HG03039 (cell line): ENCODE measurements around the gene TMA7B.
"Not testable (repeated sequence)": the region's sequence is repeated elsewhere in the genome, so short reads cannot be mapped to it uniquely, and the experiment has no call there.

Experiments
- ATAC-seq: cut with Tn5 transposase; IDR thresholded peaks from one replicate; pipeline ENCODE4 v1.9.1; 2021; ENCODE audit warnings: mild to moderate bottlenecking, moderate library complexity; ENCODE audit not compliant: unreplicated experiment

Gene TMA7B

DNA sequence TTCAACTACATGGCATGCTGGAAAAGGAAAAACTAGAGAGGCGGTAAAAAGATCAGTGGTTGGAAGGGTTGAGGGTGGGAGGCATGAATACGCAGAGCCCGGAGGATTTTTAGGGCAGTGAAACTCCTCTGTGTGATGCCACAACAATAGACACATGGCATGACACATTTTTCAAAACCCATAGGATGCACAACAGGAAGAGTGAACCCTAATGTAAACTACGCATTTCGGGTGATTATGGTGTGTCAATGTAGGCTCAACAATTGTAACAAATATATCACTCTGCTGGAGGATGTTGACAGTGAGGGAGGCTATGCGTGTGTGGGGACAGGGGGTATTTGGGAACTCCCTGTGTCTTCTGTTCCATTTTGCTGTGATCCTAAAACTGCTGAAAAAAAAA lies 18.9 kb downstream of the TMA7B start:
- no peak for ATAC-seq

DNA sequence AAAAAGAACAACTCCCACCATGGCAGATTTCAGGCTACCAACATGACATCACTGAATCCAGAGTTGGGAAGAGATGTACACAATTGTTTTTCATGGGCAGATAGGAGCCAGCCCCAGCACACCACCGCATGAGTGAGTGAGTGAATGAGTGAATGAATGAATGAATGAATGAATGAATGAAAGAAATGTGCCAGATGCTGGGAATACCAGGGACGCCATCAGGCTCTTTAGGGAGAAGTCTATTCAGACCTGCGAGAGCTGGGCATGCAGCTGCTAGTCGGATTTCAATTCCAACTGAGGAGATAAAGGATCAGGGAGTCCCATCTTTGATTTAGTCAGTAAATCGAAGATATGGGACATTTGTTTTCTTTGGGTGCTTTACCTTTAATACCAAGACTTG lies 19.3 kb downstream of the TMA7B start:
- ATAC-seq, result no peak

DNA sequence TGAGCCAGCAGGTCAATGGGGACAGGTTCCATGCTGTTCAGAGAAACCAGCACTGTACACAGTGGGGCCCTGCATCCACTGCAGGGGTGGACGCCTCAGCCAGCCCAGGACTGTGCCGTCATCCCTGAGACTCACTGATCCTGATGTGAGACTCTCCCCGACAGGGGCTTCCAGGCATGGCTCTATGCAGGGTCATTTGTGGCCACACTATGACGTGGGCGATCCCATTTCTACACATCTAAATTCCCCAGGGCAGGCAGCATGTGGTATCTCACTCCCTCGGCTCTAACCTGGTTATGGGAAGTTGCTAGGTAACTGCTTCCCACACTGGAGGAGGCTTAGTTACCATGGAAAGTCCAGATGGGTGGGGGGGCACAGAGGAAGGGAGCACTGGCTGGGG lies 20.4 kb downstream of the TMA7B start:
- no peak for ATAC-seq

DNA sequence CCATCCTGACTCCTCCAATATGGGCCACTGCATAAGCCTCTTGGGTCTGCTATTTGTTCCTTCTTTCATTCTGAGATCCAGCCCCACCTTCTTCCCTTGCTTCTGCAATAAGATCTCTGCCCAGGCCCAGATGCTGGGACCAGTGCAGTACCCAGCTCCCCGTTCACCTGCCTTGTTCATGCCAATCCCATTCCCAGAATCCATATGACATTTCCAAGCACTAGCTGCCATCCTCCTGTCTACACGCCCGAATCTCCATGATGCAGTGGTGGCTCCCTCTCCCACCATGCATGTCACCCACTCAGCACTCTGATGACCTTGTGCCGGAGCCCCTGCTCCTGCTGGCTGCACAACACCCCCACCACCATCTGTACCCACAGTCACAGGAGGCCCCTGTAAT lies 23.1 kb downstream of the TMA7B start:
- ATAC-seq, result no peak

DNA sequence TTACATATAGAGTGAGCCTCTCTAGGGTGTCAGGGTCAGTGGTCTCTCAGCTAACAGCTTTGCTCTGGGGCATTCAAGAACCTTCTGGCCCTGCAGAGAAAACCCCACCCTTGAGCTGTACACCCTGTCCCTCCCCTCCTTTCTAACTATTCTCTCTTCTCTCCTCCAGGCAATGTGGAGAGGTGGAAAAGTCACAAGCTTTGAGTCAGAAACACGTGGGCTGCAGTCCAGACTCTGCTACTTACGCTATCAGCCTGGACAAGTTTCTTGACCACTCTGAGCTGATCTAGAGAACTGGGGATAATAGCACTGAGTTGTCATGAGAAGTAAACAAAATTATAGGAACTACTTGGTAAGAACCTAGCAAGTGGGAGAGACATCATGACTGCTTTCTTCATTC lies 23.8 kb downstream of the TMA7B start:
- ATAC-seq, result no peak

DNA sequence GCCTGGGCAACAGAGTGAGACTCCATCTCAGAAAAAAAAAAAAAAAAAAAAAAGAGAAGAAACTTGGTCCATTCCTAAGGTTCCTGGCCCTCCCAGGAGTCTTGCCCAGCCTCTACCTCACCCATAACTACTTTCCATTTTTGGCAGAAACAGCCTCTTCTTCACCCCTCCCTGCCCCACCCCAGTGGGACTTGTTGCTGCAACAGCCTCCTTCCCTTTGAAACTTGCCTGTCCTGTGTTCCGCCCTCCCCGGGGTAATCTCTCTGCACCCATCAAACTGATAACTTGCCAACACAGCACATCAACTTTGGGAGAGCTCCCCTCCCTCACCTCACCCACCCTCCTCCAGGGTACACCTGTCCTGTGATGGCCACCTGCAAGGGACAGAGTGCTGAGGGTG lies 24.5 kb downstream of the TMA7B start:
- no peak for ATAC-seq

DNA sequence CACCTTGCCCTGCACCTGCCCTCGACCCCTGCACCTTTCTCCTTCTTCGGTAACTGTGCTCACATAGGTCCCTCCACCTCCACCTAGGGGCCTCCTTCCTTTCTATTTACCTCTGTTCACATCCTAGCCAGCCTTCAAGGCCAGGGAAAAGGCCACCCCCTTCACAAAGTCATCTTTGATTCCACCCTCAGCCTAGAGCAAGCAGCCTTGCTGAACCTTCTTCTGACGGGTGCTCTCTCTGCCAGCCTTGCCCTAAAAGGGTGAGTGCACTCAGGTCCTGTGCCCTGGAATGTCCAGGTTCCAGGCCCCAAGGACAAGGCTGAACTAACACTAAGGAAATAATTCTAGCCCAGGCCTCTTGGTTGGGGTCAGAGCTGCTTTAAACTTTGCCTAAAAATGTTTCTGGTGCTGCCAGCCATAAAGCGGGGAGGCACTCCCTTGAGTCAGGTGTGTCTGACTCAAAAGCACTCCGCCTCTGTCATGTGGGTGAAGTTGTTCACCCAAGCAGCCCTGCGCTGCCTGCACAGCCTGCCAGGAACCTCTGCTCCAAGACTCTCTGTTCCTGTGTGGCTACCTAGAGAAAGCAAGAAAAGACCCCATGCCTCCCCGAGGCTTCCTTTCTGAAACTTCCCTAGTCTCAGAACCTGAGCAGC lies 25.3 kb downstream of the TMA7B start:
- ATAC-seq, result no peak

DNA sequence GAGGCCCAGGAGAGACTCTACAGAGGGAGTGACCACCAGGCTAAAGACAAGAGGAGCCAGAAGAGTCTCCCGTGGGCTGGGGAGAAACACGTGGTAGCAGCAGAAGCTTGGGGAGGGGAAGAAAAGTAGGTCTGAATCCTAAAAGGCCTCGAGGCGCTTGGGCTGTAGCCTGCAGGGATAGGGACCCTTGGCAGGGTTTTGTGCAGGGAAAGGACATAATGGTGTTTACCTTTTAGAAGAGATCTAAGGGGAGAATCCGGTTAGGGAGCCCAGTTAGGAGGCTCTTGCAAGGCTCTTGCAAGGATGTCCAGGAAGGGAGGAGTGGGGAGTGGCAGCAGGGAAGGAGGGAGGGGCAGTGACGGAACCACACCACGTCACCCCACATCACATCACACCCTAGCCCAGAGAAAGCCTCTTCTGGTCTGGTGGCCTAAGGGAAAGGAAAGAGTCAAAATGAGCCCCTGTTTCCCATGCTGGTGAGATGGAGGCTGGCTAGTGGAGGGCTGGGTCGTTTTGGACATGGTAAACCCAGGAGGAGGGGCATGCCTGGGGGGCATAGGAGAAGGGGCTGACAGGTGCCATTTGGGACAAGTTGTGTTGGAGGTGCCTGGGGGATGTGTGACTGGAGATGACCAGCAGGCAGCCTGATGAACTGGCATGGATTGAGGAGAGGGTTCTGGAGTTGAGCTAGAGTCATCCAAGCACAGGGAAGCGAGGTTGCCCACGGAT lies 28.4 kb downstream of the TMA7B start:
- no peak for ATAC-seq

DNA sequence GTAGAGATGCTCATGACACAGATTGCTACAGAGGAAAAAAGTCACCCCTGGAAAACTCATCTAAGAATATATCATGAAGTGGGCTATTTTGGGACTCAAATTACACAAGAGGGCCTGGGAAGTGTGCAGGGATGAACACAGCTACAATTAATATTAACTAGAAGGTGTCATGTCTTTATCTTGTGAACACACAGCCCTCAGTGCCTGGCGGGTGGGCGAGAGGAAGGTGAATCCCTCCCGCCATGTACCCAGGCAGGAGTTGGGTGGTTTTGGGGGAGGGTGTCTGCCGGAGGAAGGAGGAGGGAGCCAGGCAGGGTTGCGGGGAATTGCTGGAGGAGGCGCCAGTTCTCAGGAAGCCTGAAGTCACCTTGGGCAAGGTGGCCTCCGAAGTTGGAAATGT lies 29.4 kb downstream of the TMA7B start:
- ATAC-seq, result no peak

DNA sequence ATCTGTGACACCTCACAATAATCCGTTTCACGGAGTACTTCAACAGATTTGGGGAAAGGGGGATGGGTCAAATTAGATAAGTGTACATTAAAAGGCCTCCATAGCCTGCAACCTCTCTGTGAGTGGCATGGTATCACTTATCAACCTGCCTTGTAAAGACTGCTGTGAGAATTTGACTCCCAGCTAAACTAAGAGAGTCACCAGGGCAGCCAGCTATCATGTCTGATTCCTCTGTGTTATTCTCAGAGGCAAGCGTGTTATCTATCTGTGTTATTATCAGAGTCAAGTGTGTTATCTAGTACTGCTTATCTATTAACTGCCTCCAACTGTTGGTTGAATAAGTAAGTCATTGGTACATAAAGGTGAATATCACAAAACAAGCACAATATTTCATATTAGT lies 30.5 kb downstream of the TMA7B start:
- no peak for ATAC-seq

DNA sequence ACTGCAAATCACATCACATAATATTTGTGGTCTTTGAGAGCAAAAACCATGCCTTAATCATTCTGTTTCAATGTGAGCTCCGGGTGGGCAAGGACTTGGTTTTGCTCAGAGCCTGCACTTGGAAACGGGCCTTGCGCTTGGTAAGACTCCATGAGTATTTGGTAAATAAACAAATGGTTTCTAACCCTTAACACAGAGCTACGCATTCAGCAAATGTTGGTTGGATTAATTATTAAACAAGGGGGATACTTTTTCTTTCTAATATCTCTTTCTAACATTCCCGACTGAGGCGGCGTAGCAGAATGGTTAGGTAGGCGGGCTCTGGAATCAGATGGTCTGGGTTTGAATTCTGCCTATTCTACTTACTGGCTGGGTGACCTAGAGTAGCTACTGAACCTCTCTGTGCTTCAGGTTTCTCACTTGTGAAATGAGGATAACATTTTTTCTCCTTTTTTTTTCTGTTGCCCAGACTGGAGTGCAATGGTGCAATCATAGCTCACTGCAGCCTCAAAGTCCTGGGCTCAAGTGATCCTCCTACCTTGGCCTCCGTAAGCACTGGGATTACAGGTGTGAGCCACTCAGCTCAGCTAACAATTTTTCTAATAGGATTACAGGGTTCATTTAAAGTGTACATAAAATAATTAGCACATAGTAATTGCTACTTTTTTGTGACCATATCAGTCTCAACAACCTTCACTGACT lies 31.1 kb downstream of the TMA7B start:
- ATAC-seq, result no peak

DNA sequence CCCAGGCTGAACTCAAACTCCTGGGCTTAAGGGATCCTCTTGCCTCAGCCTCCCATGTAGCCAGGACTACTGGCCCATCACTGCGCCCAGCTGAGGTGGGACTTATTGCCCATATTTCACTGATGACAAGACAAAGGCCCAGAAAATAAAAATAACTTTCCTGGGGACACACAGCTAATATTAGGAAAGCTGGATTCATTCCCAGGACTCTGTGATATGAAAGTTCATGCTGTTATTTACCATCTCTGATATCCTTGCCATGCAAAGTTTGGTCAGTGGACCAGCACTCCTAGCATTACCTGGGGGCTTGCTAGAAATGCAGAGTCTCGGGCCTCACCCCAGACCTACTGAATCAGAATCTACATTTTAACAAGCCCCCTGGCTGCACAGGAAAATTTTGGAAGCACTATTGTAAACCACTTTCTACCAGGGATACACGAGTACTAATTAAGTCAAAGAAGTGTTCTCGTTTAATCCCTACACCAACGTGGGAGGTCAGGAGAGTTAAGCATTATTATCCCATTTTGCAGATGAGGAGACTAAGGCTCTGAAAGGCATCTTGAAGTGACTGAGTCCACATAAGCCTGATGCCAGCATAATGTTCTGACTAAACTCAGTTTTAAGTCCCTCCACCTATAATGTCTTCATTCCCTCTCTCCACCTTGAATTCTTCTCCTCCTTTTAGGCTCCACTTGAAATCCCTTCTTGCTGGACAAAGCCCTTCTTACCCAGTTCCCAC lies 32.1 kb downstream of the TMA7B start:
- no peak for ATAC-seq

DNA sequence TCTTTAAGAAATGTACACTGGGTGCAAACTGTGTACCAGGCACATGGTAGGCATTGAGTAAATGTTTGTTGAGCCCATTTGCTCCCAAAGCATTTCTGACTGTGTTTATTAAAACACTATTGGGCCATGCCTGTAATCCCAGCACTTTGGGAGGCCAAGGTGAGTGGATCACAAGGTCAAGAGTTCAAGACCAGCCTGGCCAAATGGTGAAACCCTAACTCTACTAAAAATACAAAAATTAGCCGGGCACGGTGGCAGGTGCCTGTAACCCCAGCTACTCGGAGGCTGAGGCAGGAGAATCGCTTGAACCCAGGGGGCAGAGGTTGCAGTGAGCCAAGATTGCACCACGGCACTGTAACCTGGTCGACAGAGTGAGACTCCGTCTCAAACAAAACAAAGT lies 32.7 kb downstream of the TMA7B start:
- ATAC-seq, result not testable (repeated sequence)

DNA sequence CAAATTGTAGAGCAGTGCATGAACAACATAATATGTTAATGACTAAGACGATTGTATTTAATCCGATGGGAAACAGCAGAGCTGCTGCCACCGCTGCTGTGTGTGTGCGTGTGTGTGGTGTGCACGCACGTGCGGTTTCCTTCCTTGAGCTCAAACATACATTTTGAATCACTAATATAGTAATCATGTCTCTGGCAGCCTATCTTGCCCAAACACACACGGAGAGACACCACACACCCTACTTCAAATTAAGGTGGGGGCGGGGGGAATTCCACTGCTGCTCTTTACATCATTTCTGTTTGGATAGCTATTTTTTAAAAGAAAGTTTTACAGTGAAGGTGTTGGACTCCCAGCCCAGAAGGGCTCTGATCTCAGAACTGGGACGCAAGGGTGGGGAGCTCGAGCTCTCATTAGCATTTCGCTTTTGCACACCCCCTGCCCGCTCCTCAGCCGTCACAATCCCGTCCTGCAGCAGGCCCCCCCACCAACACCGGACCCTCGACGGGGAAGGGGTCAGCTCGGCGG lies 33.9 kb downstream of the TMA7B start:
- ATAC-seq, result no peak

DNA sequence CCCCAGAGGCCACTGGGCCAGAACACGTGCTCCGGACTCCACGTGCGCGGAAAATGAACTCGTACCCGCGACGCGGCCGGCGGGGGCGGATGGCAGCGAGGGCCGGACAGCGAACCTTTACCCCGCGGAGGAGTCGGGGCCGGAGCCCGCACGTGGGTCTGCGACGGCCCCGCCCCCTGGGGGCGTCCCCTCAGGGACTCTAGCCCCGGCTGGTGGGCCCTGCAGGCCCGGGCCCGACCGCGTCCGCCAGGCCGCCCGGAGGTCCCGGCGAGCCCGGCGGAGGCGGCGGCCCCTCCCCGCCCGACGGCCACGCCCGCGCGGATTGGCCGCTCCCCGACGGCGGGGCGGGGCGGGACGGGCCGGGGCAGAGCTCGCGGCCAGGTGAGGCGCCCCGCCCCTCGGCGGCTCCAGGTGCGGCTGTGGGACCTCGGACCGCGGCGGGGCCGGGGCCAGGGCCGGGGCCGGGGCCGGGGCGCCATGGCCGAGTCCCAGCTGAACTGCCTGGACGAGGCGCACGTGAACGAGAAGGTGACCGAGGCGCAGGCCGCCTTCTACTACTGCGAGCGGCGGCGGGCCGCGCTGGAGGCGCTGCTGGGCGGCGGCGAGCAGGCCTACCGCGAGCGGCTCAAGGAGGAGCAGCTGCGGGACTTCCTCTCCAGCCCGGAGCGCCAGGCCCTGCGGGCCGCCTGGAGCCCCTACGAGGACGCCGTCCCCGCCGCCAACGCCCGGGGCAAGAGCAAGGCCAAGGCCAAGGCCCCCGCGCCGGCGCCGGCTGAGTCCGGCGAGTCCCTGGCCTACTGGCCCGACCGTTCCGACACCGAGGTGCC lies 34.6 kb downstream of the TMA7B start, which contains the start of gene FAM83F:
Gene FAM83F (plus strand): TSS at position 389 of the 827 bp plus-strand sequence. CDS start 89 bp downstream, at position 478.
- no peak for ATAC-seq

DNA sequence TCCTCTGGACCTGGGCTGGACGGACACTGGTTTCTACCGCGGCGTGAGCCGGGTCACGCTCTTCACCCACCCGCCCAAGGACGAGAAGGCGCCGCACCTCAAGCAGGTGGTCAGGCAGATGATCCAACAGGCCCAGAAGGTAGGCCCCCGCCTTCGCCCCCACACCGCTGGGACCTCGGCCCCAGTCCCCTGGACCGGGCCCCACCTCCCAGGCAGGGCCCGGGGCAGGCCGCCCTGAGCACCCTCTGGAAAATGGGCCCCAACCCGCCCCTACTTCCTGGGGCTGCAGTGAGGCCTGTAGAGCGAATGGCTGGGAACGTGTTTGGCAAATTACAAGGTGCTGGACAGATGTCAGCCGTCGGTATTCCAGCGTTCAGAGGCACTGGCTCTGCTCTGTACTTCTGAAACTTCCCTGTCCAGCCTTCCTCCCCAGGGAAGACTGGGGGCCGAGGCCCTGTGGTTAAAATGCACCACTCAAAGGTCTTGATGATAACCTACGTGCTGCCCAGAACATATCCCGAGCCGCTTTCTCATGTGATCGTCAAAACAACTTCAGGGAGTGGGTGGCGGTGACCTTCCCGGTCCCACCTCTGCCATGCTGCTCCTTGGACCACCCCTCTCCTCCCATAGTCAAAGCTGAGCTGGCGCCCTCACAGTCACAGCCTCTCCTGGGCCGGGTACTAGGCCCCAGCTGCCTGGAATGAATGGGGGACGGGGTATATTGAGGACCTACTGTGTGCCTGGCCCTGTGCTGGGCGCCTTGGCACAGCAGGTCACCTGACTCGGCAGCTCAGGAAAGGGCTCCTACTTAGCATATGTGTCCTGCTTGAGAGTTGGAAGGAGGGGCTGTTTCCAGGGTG lies 35.4 kb downstream of the TMA7B start:
- ATAC-seq, result no peak

DNA sequence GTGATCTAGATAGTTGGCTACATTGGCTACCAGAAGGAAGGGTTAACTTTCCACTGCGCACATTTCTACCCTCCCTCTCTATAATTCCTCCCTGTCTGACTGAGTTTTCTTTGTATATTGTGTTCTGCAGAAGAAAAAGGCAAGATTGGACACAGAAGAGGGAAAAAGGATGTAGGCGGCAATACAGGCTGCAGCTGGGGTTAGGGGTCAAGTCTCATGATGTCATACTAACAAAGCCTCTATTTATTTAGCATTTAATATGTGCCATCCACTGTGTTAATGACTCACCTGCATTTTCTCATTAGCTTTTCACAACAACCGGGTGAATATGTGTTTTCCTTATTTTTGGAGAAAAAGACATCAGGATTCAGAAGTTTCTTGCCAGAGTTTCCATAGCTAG lies 36.5 kb downstream of the TMA7B start:
- ATAC-seq, result no peak

DNA sequence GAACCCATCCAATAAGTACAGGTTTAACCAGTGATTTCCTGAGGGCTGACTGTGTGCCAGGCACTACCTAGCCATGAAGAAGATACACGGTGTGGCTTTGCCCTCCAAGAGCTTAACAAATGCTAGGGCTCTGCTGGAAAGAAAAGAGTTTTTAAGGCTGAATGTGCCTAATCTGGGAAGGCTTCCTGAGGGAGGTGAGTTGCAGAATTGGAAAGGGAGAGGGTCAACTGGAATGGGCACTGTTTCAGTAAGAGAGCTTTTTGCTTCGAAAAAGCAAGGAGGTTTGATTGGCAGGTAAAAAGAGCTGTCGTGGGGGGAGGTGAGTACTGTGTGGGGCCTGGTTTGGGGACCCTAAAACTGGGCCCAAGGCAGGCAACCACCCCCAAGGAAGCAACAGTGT lies 37.2 kb downstream of the TMA7B start:
- no peak for ATAC-seq
